HFFc6 (cell line): Measurements from ENCODE around the gene HCK. TPM values are rescaled to one million over a fixed set of nuclear protein-coding genes. Genes with fewer than 3 reads are reported as not detected.
A peak's percentile ranks its signal among the peaks of the same experiment; 100 is the strongest.

Experiments
- DNase-seq: peaks from one replicate; pipeline ENCODE4 v3.0.0-alpha.2; 2018
- H3K27ac Mint-ChIP-seq: 2 replicates; pipeline ENCODE4 v1.8.0; 2020; ENCODE audit warnings: mild to moderate bottlenecking, mixed read lengths
- H3K27me3 Mint-ChIP-seq: 2 replicates; pipeline ENCODE4 v1.8.0; 2021; ENCODE audit warnings: mild to moderate bottlenecking, moderate library complexity, mixed read lengths; ENCODE audit not compliant: insufficient read depth
- H3K36me3 Mint-ChIP-seq: 2 replicates; pipeline ENCODE4 v1.8.0; 2021; ENCODE audit warnings: low read depth, mixed read lengths
- H3K4me1 Mint-ChIP-seq: 2 replicates; pipeline ENCODE4 v1.8.0; 2020; ENCODE audit warnings: low read depth, mixed read lengths
- H3K4me3 Mint-ChIP-seq: 2 replicates; pipeline ENCODE4 v1.8.0; 2020; ENCODE audit warnings: mild to moderate bottlenecking, moderate library complexity, mixed read lengths
- H3K9me3 Mint-ChIP-seq: 2 replicates; pipeline ENCODE4 v1.8.0; 2020; ENCODE audit warnings: mild to moderate bottlenecking, mixed read lengths
- total RNA-seq, 6 experiments: library from RNA; stranded (reverse); fragmentation: NEBNext Ultra II Directional; extraction: Animal tissue kit (Norgen Biotek cat#: 25700); gene quantifications; 2 replicates in 1 of 6; 3 replicates in 5 of 6; pipeline ENCODE4 v1.2.3, GENCODE V29; 2021
- TF ChIP-seq, protein P1 (sequence below): fragments of 200-600 bp; sonication (generic); IDR thresholded peaks from 2 replicates; pipeline ENCODE4 v1.5.0; 2021; ENCODE audit warnings: antibody characterized with exemption, mild to moderate bottlenecking

Gene HCK
- total RNA-seq, 6 experiments from 2014 or later, result not detected

DNA sequence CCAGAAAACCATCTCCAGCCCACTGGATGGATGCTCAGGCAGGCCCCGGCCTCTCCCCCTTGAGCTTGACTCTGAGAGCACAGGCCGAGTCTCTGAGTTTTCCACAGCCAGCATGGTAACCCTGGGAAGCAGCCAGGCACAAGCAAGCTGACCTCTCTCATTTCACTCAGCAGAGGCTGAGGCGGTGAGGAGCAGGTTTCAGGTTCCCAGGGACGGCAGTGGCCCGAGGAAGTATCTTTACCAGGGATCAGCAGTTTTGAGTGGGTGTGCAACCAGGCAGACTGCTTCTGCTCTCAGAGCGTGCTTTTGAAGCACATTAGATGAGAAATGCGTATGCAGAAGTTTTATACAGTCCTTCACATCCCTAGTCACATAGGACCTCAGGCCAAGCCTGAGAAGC lies 12.6 kb downstream of the HCK start:
- Mint-ChIP-seq H3K9me3 (no peaks in the 10 kb centered on the region), H3K27ac (no peak overlapping the region), H3K4me1 (peaks cover 36% of the 10 kb centered on the region), H3K27me3 (peaks cover 24% of the 10 kb centered on the region), H3K36me3 (no peaks in the 10 kb centered on the region), H3K4me3 (no peak overlapping the region)
- no peak for DNase-seq
- TF ChIP-seq, protein P1, sequence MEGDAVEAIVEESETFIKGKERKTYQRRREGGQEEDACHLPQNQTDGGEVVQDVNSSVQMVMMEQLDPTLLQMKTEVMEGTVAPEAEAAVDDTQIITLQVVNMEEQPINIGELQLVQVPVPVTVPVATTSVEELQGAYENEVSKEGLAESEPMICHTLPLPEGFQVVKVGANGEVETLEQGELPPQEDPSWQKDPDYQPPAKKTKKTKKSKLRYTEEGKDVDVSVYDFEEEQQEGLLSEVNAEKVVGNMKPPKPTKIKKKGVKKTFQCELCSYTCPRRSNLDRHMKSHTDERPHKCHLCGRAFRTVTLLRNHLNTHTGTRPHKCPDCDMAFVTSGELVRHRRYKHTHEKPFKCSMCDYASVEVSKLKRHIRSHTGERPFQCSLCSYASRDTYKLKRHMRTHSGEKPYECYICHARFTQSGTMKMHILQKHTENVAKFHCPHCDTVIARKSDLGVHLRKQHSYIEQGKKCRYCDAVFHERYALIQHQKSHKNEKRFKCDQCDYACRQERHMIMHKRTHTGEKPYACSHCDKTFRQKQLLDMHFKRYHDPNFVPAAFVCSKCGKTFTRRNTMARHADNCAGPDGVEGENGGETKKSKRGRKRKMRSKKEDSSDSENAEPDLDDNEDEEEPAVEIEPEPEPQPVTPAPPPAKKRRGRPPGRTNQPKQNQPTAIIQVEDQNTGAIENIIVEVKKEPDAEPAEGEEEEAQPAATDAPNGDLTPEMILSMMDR, result no peak

DNA sequence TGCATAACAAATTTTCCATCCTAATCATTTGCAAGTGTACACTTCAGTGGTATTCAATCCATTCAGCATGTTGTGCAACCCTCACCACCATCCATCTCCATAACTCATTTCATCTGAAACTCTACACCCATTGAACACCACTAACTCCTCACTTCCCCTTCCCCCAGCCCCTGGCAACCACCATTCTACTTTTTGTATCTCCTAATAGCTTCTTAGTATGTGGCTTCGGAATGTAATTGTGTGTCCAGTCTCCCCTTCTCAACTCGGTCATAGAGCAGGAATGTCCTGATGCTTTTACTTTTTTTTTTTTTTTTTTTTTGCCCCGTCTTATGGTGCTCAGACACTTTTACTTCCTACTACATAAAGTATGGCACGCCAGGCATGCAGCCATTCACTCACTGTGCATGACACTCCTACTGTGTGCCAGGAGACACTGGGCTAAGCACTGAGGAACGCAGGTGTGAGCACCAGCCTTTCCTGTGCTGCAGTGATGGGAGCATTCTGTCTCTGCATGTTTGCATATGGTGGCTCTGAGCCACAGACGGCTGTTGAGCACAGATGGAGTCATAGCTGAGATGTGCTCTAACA lies 15.3 kb downstream of the HCK start:
- TF ChIP-seq, protein P1, result no peak

DNA sequence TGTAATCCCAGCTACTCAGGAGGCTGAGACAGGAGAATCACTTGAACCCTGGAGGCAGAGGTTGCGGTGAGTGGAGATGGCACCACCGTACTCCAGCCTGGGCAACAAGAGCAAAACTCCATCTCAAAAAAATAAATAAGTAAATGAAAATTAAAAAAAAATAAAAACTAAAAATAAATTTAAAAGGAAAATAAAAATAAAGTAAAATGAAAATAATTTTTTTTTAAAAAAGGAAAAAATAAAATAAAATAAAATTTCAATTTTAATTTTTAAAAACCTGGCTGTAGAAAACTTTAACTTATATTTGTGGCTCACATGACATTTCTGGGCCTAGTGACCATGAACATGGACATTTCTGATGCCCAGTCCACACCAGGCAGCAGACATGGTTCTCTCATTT lies 16.1 kb downstream of the HCK start:
- H3K27me3 Mint-ChIP-seq, result peaks cover 12% of the 10 kb centered on the region
- H3K36me3 Mint-ChIP-seq, result no peaks in the 10 kb centered on the region

More for the DNA sequence above, 15.3 kb downstream of the HCK start:
- Mint-ChIP-seq H3K27ac (peak overlapping the region; percentile 80), H3K27me3 (peaks cover 12% of the 10 kb centered on the region), H3K9me3 (no peaks in the 10 kb centered on the region), H3K36me3 (no peaks in the 10 kb centered on the region), H3K4me3 (peak overlapping the region; percentile 56), H3K4me1 (peaks cover 51% of the 10 kb centered on the region)
- DNase-seq, result peak; percentile 96

DNA sequence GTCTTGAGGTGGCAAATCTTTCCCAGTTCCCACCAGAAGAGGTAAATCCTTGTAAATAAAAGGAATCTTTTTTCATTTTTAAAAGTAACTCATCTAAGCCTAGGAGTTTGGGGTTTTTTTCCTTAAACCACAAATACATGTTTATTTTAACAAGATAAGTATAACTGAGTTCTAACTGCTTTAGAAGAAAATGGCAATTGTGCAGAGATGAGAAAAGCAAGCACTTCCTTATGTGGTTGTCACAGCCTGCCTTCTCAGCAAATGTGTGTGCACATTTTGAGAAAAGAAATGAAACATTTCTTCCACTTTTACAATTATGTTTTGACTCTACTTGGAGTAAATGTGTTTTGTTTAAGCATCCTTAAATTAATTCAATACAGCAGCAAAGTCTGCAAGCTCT lies 17.7 kb downstream of the HCK start:
- Mint-ChIP-seq H3K4me1 (peaks cover 52% of the 10 kb centered on the region), H3K27me3 (peaks cover 15% of the 10 kb centered on the region), H3K36me3 (no peaks in the 10 kb centered on the region), H3K27ac (no peak overlapping the region; the same call in 1 of the 2 replicates), H3K9me3 (no peaks in the 10 kb centered on the region), H3K4me3 (peak overlapping the region; percentile 76)
- TF ChIP-seq, protein P1, result no peak
- no peak for DNase-seq

More for the DNA sequence above, 16.1 kb downstream of the HCK start:
- no peaks in the 10 kb centered on the region for H3K9me3 Mint-ChIP-seq
- H3K4me3 Mint-ChIP-seq, result no peak overlapping the region
- TF ChIP-seq, protein P1, result no peak
- peak overlapping the region; percentile 73 for H3K27ac Mint-ChIP-seq
- no peak for DNase-seq
- H3K4me1 Mint-ChIP-seq, result peaks cover 52% of the 10 kb centered on the region

DNA sequence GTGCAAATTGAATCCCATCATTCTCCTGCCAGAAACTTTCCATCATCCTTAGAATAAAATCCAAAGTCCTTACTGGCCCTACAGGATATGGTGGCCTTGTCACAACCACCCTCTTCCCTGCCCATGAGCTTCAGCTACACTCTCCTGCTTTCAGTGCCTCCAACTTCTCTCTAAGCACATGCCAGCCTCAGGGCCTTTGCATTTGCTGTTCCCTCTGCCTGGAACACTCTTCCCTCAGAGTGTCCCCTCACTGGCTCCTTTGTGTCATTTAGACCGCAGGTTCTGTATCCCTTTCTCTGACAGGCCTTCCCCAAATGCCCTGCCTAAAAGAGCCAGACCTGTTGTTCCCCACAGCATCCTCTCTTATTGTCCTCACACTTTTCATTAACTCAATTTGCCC lies 18.2 kb downstream of the HCK start:
- Mint-ChIP-seq H3K4me3 (no peak overlapping the region; the same call in 1 of the 2 replicates), H3K36me3 (no peaks in the 10 kb centered on the region), H3K27ac (peak overlapping the region; percentile 6; the same call in 1 of the 2 replicates), H3K9me3 (no peaks in the 10 kb centered on the region), H3K27me3 (peaks cover 15% of the 10 kb centered on the region), H3K4me1 (peaks cover 52% of the 10 kb centered on the region)
- no peak for DNase-seq
- TF ChIP-seq, protein P1, result no peak
